HG03103 (cell line): Measurements from ENCODE around the gene CLHC1.
"Not testable (repeated sequence)": the region's sequence is repeated elsewhere in the genome, so short reads cannot be mapped to it uniquely, and the experiment has no call there.

Source experiments
- ATAC-seq: cut with Tn5 transposase; IDR thresholded peaks from one replicate; pipeline ENCODE4 v1.9.1; 2021; ENCODE audit warnings: low read depth; ENCODE audit not compliant: unreplicated experiment

CLHC1 gene

DNA sequence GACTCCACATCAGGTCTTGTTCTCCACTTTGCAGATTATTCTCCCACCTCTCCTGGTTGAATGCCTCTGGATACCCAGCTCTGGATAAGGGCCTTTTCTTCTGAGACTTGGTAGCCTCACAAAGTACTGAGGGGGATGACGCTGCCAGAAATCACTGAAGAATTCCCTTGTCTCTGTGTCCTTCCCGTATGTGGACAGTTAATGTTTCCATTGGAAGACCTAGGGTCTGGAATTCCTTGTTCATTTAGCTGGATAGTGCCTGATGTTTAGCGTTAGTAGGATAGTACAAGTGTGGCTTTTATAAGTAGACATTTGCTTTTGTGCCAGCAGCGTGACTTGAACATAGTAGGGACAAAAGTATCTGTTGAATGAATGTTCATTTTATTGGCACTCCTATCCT, 76.9 kb downstream of the CLHC1 start:
- no peak for ATAC-seq

DNA sequence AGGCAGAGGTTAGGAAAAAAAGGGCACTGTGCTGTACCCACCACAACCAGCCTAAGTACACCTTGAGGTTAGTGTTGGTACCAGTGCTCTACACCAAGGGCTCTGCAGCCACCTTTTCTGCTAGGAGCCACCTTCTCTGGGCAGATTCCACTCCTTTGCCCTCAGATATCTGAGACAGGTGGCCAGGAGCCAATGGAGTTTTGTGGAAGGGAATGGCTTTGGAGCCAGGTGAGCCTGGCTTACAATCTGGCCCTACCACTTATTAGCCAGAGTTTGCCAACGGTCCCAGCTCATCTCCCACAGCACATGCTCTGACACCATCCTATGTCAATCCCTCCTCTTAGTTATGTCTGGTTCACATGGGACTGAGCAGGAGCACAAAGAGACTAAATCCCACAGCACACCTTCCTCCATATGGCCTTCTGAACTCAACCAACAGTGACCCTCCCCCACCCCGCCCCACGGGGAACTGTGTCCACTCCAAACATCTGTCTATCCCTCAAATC, 77.5 kb downstream of the CLHC1 start:
- ATAC-seq = no peak

DNA sequence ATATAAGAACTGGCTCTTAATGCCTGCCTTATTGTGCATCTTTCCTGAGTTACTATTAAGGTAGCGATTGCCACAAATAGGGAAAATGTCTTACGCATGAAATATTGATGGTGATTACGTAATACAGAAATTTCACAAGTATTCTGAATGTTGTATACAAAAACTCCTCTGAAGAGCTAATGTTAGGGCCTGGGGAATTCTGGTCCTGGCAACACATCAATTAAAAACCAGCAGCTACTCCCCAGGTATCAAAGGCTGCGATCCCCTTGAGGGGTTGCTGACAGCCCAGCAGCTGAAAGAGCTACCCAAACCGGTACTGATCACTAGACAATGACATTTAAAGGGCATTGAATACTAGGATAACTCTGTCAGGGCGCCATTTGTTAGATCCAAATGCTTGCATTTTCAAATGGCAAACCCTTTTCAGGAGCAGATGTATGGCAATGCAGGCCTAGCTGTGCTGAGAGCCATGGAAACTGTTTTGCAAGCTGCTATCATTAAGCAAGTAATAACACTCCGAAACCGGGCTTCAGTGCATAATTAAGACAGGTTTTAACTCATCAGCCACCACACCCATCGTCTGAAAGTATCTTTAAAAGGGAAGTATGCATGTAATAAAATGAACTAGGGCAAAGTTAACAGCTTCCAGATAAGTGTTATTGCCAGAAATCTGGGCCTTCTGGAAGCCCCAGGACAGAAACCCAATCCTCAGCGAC, 78.4 kb downstream of the CLHC1 start:
- no peak for ATAC-seq

DNA sequence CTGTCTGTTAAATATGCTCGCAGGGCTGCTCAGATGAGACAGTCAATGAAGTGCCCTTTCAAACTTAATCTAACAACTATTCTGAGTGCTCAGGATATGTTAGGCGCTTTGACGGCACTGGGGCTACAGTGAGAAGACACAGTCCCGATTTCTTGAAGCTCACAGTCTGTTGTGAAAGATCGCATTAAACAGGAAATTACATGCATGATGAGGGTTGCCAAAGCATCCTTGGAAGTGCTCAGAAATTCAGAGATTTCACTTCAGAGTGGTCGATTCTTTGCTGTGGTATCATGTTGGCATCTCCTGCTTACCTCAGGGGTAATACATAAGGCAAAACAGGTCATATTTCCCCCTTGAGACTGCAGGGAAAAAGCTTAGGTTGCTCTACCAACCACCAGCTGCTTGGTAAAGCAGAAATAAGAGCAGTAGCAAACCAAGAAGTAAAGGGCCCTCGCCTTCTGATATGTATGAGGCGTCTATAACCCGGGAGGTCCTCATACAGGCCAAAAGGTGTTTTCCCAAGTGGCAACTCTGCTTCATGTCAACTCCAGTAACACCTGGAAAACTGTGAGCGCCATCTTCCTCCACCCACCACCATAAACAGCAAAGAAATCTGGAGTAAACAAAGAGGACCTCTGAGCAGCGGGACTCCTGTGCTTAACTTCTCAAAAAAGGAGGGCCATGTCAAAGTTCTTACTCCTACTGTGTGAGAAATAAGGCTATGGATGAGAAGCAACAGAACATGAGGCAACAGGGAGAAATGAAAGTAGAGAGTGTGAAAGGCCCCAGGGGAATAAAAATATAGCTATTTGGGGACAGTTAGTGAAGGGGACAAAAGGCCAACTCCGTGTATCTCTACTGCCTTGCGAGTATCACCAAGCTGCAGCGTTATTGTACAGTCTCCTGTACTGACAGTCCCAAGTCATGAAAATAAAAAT, 79.3 kb downstream of the CLHC1 start:
- no peak for ATAC-seq

DNA sequence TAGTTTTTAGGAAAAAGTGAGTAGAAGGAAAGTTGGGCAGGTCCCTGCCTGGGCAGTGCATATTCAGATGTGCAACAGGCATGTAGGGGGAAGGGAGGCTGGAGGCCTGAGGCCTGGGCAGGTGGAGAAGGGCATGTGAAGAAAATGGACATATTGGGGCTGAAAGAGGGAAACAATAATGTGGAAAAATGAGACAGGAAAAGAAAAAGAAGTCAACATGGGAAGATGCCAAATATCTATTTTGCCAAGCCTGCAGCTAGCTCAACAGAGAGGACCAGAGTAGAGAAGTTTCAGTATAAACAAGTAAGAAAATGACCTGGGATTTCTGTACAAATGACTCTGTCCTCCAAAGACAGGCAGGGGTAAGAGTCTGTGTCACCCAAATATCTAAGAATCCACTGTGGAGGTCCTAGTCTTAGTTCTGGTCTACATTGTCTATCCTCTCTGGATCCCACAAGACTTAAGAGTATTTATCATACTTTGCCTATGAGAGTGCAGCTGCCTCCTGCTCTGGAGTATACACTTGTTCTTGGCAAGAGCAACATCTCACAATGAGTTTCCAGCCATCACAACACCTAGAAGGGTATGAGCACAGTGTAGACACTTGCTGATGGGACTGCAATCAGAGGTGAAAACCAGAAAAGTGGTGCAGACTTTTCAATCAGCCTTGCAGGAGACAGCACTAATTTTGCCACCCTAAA, 80.2 kb downstream of the CLHC1 start:
- ATAC-seq = no peak

DNA sequence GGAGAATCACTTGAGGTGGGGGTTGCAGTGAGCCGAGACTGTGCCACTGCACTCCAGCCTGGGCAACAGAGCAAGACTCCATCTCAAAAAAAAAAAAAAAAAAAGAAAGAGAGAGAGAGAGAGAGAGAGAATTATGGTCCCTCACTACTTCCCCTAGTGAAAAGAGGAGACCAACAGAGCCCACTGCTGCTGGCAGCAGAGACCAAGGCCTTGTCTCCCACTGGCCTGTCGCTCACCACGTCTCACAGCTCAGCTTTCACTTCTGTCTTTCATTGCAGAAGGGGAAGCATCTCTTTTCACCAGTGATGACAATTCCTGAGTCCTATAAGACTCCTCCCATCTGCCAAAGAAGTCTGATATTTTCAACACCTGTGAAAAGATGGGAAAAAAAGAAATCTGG, 81.3 kb downstream of the CLHC1 start:
- peak; percentile 78 for ATAC-seq

DNA sequence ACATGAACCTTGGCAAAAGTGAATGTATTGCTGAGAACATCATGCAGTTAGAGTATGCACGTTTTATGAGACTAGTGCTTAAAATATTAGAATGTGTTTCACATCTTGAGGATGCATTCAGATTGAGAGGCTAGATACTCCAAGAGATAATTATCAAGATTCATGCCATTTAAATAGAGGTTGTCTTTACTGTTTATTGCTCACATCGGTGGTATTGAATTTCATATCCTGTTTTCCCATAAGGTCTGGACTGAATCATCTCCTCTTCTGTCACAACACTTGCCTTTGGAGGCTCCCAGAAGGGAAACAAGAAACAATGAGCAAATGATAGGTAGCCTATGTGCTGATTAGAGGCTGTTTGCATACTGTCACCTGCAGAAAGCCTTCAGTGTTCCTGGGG, 83.8 kb downstream of the CLHC1 start:
- no peak for ATAC-seq

DNA sequence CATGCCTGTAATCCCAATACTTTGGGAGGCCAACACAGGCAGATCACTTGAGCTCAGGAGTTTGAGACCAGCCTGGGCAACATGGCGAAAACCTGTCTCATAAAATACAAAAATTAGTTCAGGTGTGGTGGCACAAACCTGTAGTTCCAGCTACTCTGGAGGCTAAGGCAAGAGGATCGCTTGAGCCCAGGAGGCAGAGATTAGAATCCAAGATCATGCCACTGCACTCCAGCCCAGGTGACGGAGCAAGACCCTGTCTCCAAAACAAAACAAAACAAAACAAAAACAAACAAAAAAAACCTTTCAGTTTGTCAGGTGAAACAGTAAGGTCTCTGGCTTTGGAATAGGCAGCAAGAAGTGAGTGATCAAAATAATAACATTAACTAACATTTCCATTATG, 84.6 kb downstream of the CLHC1 start:
- no peak for ATAC-seq

DNA sequence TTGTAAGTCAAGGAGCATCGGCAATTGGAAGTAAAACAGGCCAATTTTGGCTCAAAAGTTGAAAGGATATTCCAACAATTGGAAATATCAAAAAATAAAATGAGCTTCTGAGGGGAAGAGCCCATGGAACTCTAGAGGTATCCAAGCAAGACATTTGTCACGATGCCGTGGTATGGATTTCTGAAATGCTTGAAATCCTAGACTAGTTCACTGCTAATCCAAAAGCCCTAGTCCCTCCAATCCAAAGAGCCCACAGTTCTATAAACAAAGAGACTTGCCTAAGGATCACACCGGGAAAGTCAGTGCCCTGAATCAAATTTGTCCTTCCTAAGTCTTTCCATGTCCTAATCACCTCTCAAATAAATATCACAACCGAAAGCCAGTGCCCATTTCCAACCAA, 85.1 kb downstream of the CLHC1 start:
- no peak for ATAC-seq

DNA sequence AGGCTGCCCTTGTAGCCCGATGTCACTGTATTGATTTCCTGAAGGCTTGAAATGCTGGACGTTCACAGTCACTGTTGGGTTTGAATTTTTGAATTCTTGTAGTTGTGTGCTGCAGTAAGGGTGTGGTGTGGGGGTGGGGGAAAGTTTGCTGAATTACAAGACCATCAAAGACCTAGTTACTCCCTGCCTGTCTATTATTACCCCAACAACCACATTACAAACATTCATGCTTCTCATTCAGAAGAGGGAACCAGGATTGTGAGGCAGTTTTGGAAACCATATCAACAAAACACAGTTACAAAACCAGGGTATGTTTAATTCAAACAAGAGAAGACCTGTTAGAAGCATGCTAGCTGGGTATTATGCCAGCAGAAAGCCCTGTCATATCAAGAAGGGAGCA, 85.8 kb downstream of the CLHC1 start:
- ATAC-seq = no peak

DNA sequence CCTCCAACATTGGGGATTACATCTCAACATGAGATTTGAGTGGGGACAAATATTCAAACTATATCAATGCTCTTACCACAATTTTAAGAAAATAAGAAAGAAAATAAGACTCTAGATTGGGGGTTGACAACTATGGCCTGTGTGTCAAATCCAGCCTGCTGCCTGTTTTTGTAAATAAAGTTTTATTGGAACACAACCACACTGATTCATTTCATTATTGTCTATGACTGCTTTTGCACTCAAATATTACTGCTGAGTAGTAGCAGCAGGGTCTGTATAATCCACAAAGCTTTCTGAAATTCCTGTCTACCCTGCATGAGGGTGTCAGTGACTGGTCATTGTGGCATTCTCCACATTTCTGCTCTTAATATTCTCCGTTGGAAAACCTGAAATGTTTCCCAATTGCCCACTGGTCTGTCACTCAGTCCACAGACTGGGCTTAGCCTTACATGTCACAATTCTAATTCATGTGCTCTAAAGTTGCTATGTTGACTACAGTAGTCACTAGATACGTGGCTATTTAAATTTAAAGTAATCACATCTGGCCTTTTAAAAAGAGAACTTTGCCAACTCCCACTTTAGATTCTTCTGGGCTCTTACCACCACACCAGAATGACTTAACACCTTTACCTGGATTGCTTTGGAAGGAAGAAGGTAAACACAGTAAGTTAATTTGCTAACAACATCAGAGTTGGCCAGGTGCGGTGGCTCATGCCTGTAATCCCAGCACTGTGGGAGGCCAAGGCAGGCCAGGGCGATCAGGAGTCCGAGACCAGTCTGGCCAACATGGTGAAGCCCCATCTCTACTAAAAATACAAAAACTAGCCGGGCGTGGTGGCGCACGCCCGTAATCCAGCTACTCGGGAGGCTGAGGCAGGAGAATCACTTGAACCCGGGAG, 86.9 kb downstream of the CLHC1 start:
- no peak for ATAC-seq

DNA sequence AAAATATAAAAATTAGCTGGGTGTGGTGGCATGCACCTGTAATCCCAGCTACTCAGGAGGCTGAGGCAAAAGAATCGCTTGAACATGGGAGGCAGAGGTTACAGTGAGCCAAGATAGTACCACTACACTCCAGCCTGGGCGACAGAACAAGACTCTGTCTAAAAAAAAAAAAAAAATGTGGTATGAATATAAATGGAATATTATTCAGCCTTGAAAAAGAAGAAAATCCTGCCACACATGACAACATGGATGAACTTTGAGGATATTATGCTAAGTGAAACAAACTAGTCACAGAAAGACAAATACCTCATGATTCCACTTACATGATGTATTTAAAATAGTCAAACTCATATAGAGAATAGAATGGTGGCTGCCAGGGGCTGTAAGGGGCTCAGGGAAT, 88.4 kb downstream of the CLHC1 start:
- ATAC-seq = not testable (repeated sequence)

DNA sequence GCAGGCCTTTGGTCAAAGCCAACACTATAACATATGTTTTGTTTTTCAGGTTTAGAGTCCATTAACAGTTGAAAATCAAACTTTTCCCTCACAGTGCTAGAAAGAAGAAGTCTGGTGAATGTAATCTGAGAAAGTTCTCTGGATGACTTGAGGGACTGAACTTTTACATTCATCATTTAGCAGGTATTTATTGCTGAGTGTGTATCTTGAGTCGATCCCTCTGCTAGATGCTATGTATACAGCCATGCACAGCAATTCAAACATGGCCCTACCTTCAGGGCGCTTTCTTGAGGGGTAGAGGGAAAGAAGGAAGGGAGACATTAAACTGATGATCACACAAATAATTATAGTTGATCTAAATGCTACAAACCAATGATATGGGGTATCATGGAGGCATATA, 89.6 kb downstream of the CLHC1 start:
- no peak for ATAC-seq

DNA sequence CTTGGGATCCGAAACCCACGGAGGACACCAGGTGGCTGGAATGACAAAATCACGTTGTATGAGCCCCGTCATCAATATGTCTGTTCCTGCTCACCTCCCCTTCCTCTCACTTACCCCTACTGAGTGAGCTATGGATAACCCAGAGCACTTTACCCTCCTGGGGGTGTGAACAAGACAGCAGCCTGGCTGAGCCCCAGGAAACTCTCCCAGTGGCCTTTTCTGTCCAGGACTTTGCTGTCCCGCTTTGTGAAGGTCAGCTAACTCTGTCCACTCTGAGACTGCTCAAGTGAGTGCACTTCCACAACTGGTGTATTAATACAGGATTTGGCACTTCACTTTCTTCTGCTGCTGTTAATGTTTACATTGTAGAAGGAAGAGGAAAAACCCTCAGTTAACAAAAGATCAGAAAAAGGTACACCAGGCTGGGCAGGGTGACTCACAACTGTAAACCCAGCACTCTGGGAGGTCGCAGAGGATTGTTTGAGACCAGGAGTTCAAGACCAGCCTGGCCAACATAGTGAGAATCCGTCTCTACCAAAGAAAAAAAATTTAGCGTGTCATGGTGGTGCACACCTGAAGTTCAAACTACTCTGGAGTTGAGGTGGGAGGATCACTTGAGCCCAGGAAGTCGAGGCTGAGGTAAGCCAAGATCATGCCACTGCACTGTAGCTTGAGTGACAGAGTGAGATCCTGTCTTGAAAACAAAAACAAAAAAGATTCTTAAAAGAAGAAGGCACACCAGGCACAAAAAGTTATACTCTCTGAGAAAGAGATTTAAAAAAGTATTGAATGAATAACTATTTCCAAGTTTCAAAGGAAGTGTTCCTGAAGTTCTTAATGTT, 90.3 kb downstream of the CLHC1 start:
- ATAC-seq = no peak

DNA sequence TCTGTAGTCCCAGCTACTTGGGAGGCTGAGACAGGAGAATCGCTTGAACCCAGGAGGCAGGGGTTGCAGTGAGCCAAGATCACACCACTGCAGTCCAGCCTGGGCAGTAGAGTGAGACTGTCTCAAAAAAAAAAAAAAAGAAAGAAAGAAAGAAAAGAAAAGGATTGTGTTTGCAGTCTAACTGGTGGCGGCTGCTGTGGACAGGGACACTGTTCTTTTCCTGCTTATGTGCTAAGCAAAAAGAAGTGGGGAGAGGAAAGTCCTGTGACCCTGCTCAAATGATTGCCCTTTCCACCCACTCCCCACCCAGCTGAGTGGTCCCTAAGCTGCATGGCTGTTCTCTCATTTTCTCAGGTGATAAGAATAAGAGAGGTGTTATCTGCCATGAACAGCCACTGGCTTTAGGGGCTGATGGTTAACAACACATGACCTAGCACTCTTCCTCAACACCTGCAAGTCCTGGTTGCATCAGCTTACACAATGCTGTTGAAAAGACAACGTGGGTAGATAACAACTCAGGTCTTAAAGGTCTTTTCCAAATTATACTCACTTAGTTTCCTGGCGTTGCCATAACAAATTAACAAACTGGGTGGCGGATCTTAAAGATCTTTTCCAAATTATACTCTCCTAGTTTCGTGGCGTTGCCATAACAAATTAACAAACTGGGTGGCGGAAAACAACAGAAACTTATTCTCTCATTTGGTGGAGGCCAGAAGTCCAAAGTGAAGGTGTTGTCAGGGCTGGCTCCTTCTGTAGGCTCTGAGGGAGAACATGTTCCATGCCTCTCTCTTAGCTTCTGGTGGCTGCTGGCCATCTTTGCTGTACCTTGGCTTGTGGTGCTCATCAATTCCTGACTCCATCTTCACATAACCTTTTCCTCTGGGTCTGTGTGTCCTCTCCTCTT, 91.5 kb downstream of the CLHC1 start:
- no peak for ATAC-seq

DNA sequence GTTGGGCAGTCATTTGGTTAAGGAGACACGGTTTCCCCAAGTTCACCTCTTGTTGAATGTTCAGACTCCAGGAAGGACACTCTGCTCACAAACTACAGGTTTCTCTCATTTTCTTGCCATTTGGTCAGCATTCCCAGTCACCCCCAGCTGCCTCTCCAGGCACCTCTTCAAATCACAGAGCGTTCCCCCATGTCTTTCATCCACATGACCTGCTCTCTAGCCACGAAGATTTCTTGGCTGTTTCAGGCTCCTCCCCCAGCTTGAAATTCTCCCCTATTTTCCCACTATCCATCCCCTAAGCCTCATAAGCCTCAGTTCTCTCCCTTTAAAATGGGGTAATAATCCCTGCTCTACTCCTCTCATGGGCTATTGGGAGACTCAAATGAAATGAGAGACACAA, 92.8 kb downstream of the CLHC1 start:
- ATAC-seq = no peak

DNA sequence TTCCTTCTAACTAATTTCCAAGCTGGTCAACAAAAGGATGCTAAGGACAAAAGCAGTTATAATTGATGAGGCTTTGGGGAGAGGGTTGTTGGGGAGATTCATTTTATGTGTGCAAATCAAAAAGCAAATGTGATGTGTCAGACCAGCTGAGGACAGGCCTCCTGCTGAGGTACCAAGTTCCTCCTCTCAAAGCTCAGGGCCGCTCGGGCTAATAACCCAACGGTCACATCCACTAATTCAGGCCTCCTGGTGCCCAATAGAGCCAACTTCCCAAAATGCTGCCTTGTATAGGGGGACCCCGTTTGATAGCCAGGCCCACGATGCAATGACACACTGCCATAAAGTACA, 93.2 kb downstream of the CLHC1 start:
- ATAC-seq = no peak
